A549 treated with Mapracorat at 1 μM for 4 hours (cell line): ENCODE data around the gene HDAC5. TPM values are rescaled to one million over a fixed set of nuclear protein-coding genes. Genes with fewer than 3 reads are reported as not detected.

Source experiments
- total RNA-seq: library from RNA; stranded (reverse); fragments of 200-300 nt; extraction: Qiagen RNA extraction; gene quantifications from 5 replicates; pipeline ENCODE4 v1.2.3, GENCODE V29; 2022

The HDAC5 gene
- total RNA-seq, result 13.9 to 19.7 TPM (median 15.3 TPM) in 5 replicates

GRCh38 chr17:44123356-44124117 is at the start of gene HDAC5:
TSS of gene HDAC5 (minus strand) at chr17:44123641. CDS start at chr17:44117515, 6,126 bp downstream.

GRCh38 chr17:44170499-44171201 is 47.2 kb upstream of the HDAC5 start, which contains the start of gene ASB16:
TSS of gene ASB16 (plus strand) at chr17:44170704. CDS start at chr17:44170790, 86 bp downstream.

GRCh38 chr17:44070455-44071197 is 52.8 kb downstream of the HDAC5 start, which contains the start of gene G6PC3:
TSS of gene G6PC3 (plus strand) at chr17:44070735. CDS start at chr17:44070966, 231 bp downstream.

GRCh38 chr17:44066204-44066930 is 57.1 kb downstream of the HDAC5 start, which contains the start of gene LSM12:
TSS of gene LSM12 (minus strand) at chr17:44066671. CDS start at chr17:44066587, 84 bp downstream.

Other genes with a start within 250 kb of the HDAC5 start
- 1.1 to 1.8 TPM (median 1.3 TPM) in 5 replicates for gene MPP2, start 216.1 kb downstream of the HDAC5 start, total RNA-seq
- gene PPY, start 181.2 kb downstream of the HDAC5 start, total RNA-seq, result not detected in 5 replicates
- gene PYY, start 169.7 kb downstream of the HDAC5 start, total RNA-seq, result not detected in 5 replicates
- gene NAGS, start 119.0 kb downstream of the HDAC5 start, total RNA-seq, result 0.77 to 1.5 TPM (median 1.1 TPM) in 5 replicates
- gene TMEM101, start 108.7 kb downstream of the HDAC5 start, total RNA-seq, result 25.1 to 33.0 TPM (median 30.8 TPM) in 5 replicates
- 50.1 to 55.9 TPM (median 51.9 TPM) in 5 replicates for gene LSM12, start 57.0 kb downstream of the HDAC5 start, total RNA-seq
- gene G6PC3, start 52.9 kb downstream of the HDAC5 start, total RNA-seq, result 117 to 181 TPM (median 160 TPM) in 5 replicates
- gene HROB, start 18.3 kb upstream of the HDAC5 start, total RNA-seq, result 8.4 to 11.2 TPM (median 10.1 TPM) in 5 replicates
- 0.07 to 0.32 TPM (median 0.12 TPM) in 3 of 5 replicates, not detected in the others for gene ASB16, start 47.1 kb upstream of the HDAC5 start, total RNA-seq
- gene TMUB2, start 63.3 kb upstream of the HDAC5 start, total RNA-seq, result 36.2 to 44.7 TPM (median 43.5 TPM) in 5 replicates
- 49.9 to 70.2 TPM (median 66.3 TPM) in 5 replicates for gene ATXN7L3, start 76.2 kb upstream of the HDAC5 start, total RNA-seq
- gene UBTF, start 96.0 kb upstream of the HDAC5 start, total RNA-seq, result 86.8 to 95.4 TPM (median 90.0 TPM) in 5 replicates
- gene SLC4A1, start 144.5 kb upstream of the HDAC5 start, total RNA-seq, result not detected in 5 replicates
- gene RUNDC3A, start 185.0 kb upstream of the HDAC5 start, total RNA-seq, result 0.74 to 1.1 TPM (median 0.83 TPM) in 5 replicates
- 141 to 218 TPM (median 197 TPM) in 5 replicates for gene SLC25A39, start 201.2 kb upstream of the HDAC5 start, total RNA-seq
- gene GRN, start 221.7 kb upstream of the HDAC5 start, total RNA-seq, result 205 to 234 TPM (median 220 TPM) in 5 replicates
- gene FAM171A2, start 240.2 kb upstream of the HDAC5 start, total RNA-seq, result 2.5 to 4.4 TPM (median 4.0 TPM) in 5 replicates